GM18502 (cell line): ENCODE results near the gene DNAJC6.
"Not testable (repeated sequence)": the region's sequence is repeated elsewhere in the genome, so short reads cannot be mapped to it uniquely, and the experiment has no call there.

ENCODE experiments used
- ATAC-seq: cut with Tn5 transposase; IDR thresholded peaks from one replicate; pipeline ENCODE4 v1.9.1; 2021; ENCODE audit warnings: mild to moderate bottlenecking; ENCODE audit not compliant: unreplicated experiment, poor library complexity

DNAJC6 gene

GRCh38 chr1:65344171-65344814, 35.0 kb downstream of the DNAJC6 start:
- ATAC-seq, result no peak

DNA sequence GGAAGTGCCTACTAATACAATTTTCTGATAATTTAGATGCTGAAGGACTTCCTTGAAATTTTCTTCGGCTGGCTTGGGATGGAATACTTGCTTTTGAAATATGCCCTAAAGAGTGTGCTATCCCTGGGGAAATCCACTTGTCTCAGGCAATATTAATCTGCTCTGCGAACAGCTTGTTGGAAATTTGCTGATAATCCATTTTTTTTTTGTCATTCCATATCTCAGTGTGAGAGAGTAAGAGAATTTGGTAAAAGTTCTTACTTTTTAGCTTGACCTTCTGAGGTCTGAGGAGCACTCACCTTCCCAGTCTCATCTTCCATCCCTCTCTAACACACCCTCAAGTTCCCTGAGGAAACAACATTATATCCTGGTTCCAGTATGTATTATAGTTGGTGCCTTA, 36.8 kb downstream of the DNAJC6 start:
- ATAC-seq, result no peak

GRCh38 chr1:65355031-65355712, 45.8 kb downstream of the DNAJC6 start:
- no peak for ATAC-seq

DNA sequence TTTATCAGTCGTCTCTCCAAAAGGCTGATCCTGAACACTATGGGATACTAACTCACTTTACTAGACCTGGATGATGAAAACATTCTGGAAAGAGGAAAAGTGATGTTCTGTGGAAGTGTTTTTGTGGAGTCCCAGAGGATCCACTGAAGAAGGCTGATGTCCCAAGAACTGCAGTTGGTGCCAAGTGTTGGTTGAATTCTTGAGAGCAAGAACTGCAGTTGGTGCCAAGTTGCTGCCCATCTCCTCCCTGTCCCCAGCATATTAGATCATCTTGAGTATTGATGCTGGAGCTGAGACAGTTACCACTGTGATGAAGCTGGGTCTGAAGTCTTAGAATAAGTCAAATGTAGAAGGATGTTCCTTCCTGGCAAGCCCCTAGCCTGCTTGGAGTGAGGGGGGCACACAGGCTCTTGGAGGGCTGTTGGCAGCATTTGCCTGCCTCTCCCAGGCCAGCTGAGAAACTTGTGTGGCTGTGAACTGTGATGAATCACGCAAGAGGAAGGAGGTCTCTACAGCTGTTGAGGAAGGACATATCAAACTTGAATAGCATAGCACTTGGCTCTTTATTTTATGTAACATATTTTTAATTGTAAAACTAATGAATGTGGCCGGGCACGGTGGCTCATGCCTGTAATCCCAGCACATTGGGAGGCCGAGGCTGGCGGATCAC, 48.1 kb downstream of the DNAJC6 start:
- ATAC-seq, result no peak

DNA sequence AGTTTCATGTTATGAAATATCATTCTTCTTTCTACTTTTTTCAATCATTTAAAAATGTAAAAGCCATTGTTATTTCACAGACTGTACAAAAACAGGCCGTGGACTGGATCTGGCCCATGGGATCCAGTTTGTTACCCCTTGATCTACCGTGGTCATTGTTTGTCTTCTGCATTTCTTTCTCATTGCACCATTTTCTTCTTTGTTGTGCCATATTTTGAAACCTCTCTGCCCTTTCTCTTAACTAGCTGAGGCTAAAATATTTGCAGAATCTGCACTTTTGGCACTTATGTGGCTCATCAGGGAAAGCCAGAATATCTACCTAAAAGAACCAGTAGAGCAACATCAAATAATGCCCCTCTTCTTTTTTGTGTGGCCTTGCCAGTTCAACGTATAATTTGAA, 50.5 kb downstream of the DNAJC6 start:
- no peak for ATAC-seq

- no peak for ATAC-seq
Measured at GRCh38 chr1:65360648-65361047, 51.3 kb downstream of the DNAJC6 start.

- no peak for ATAC-seq
Measured at GRCh38 chr1:65362545-65362944, 53.2 kb downstream of the DNAJC6 start.

- ATAC-seq, result no peak
Measured at GRCh38 chr1:65363484-65363883, 54.1 kb downstream of the DNAJC6 start.

DNA sequence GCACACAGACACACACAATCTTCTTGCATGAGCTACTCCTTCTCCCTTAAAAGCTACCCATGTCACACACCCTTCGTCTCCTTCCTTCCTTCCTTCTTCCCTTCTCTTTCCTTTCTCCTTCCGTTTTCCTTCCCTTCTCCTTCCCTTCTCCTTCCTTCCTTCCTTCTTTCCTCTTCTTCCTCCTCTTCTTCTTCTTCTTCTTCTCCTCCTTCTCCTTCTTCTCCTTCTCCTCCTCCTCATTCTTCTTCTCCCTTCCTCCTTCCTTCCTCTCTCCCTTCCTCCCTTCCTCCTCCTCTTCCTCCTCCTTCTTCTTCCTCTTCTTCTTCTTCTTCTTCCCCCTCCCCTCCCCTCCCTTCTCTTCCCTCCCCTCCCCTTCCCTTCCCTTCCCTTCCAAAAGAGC, 59.1 kb downstream of the DNAJC6 start:
- no peak for ATAC-seq

DNA sequence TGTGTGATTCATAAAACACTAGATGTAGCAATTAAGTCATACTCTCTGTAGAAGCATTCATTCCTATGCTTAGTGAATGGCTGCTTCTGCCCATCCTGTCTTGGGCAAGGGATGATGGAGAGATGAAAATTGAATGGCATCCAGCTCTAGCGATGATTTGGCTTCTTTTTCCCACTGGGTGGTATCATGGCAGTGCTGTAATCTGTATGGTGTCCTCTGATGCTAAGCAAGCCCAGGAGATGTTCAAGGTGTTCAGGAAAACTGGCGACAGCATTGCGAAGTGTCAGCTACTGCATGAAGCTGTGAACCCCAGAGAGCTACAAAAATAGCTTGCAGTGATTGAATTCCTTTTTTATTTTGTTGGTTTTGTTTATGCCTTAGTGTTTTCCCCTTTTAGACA, 62.2 kb downstream of the DNAJC6 start:
- no peak for ATAC-seq

GRCh38 chr1:65372557-65372956, 63.2 kb downstream of the DNAJC6 start:
- no peak for ATAC-seq

DNA sequence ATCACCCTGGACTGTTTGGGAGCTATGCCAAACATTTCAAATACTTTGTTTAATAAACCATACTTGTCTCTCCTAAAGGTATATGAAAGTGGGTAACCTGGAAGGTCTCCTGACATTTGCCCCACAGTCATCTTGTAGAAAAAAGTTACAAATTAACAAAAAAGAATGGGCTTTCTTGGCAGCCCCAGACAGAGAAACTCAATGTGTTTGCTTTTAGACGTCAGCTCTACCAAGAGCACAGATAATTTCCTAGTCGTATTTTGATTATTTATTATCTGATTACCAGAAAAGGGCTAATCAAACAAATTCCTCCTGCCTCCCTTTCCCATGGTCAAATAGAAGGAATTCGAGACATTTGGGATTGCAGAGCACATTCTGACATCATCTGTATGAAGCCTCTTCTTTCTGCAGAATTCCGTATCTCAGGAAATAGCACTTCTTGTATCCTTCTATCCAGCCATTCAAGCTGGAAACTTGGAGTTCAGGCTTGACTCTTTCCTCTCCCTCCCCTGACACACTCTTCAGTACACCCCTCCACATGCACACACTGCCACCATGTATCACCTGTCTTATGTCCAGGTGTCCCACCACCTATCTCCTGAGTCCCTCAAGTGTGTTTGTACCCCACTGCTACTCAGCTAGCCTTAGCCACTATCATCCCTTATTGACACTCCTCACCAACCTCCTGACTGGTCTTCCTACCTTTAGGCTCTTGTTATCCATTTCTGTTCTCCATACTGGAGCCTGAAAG, 68.3 kb downstream of the DNAJC6 start:
- no peak for ATAC-seq

DNA sequence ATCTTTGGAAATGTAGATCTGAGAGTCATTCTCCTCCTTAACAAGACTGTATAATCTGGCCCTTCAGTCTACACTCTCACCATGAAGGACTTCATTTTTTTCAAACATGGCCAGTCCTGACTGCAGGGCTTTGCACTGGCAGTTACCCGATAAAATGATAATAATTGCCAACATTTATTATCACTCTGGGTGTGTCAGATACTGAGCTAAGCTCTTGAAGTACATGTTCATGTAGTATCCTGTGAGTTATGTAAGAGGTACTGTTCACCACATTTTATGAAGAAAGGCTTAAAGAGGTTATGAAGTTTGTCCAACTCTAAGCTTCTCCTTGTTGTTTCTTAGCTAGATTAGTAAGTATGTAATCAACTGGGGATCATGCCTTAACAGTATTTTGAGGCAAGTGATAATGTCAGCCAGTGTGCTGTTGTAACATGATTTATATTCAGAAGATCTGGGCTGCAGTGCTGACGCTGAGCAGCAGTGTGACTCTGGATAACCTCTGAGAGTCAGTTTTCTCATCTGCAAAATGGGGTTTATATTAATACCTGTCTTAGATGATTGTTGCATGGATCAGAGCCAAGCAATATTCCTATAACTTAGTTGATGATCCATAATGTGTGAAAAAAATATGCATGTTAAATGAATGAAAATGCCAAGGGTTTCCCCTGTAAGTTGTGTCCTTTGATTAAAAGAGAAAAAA, 69.1 kb downstream of the DNAJC6 start:
- no peak for ATAC-seq

GRCh38 chr1:65384426-65384825, 75.1 kb downstream of the DNAJC6 start:
- ATAC-seq, result not testable (repeated sequence)

GRCh38 chr1:65386439-65386838, 77.1 kb downstream of the DNAJC6 start:
- no peak for ATAC-seq

DNA sequence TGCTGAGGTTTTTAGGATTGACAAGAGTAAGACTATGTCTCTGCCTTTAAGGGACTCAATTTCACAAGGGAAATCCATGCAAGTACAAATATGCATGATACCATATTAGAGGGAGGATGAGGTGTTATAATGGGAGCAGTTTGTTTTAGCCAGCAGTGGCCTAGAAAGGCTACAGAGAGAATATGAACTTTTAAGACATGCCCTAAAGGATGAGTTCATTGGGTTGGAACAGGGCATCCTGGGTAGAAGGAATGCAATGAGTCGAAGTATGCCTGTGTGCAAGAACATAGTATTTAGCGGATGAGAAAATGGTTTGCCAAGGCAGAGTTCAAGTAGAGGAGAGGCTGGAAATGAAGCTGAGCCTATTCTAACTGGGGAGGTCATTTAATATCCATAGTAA, 78.5 kb downstream of the DNAJC6 start:
- no peak for ATAC-seq

DNA sequence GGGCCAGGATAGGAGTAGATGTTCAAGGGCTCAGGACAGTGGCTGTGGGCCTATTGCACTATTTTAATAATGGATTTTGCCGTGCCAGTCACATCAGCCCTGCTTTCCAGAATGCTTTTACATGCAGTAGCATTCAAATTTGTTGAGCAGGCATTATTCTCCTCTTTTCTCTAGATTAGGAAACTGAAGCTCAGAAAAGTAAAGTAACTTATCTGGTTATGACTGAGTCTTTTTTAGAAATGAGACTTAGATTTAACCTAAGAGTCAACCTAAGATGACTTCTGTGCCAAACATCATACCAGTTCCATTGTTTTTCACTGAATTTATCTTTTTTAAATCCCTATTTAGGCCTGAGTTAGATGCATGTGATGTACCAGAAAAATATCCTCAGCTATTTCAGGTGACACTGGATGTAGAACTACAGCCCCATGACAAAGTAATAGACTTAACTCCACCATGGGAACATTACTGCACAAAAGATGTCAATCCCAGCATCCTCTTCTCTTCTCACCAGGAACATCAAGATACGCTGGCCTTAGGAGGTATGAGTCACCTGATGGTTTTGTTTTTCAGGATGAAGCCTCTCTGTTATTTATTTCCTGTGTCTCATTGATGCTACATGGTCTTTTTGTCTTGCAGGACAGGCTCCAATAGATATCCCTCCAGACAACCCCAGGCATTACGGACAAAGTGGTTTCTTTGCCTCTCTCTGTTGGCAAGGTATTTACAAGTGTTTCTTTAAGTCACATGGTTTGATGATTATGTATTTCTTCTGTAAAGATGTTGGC, 79.8 kb downstream of the DNAJC6 start:
- ATAC-seq, result no peak

- ATAC-seq, result no peak
Measured at GRCh38 chr1:65392497-65392896, 83.2 kb downstream of the DNAJC6 start.

DNA sequence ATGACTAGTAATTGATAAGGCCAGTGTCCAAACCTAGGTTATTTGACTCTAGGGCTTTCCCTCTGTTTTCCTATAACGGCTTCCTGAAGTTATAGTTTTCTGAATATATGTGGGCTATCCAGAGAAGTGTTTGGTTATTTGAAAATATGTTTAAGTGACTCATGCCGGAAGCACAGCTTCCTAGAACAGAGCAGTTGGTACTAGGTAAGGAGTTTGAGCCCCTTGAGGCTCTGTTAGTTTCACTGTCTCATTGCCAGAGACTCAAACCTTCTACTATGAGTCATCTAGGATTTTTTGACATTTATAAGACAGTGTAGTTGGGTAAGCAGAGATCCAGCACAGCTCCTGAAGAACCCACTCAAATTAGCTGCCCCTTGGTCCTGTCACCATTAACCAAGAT, 84.0 kb downstream of the DNAJC6 start:
- peak; percentile 93 for ATAC-seq

GRCh38 chr1:65393928-65394327, 84.6 kb downstream of the DNAJC6 start:
- ATAC-seq, result no peak
